Activated T-helper 17 cell treated with anti-CD3 and anti-CD28 coated beads, Interleukin-2, amount 50 U/mL, for 72 hours (primary cell): Measurements from ENCODE around the gene CD34. TPM values are rescaled to one million over a fixed set of nuclear protein-coding genes. Genes with fewer than 3 reads are reported as not detected.
"Not testable (repeated sequence)": the region's sequence is repeated elsewhere in the genome, so short reads cannot be mapped to it uniquely, and the experiment has no call there.

Experiments used
- ATAC-seq: fragments of 150-1000 bp; cut with Tn5 transposase; replicated peaks from 2 replicates; pipeline ENCODE4 v1.10.0; 2021; ENCODE audit warnings: mild to moderate bottlenecking, moderate library complexity
- H3K27ac Mint-ChIP-seq: one replicate; pipeline ENCODE4 v1.8.0; 2022; ENCODE audit warnings: mixed read lengths
- H3K27me3 Mint-ChIP-seq: one replicate; pipeline ENCODE4 v1.8.0; 2022; ENCODE audit warnings: mixed read lengths
- H3K36me3 Mint-ChIP-seq: one replicate; pipeline ENCODE4 v1.8.0; 2022; ENCODE audit warnings: low read depth, mild to moderate bottlenecking, mixed read lengths
- H3K4me1 Mint-ChIP-seq: one replicate; pipeline ENCODE4 v1.8.0; 2022; ENCODE audit warnings: mixed read lengths
- H3K4me3 Mint-ChIP-seq: one replicate; pipeline ENCODE4 v1.8.0; 2022; ENCODE audit warnings: mild to moderate bottlenecking, mixed read lengths
- H3K9me3 Mint-ChIP-seq: one replicate; pipeline ENCODE4 v1.8.0; 2022; ENCODE audit warnings: mixed read lengths
- total RNA-seq, 2 donors: library from RNA; stranded (reverse); gene quantifications; one replicate each; pipeline ENCODE4 v1.2.3, GENCODE V29; 2022

CD34 gene
- total RNA-seq, 2 donors from 2014 or later, result 0.06 to 0.24 TPM

- no peaks in the 10 kb centered on the region for H3K4me1 Mint-ChIP-seq
- H3K9me3 Mint-ChIP-seq, result no peaks in the 10 kb centered on the region
- H3K27ac Mint-ChIP-seq, result no peak overlapping the region
- no peak overlapping the region for H3K4me3 Mint-ChIP-seq
- no peak for ATAC-seq
- H3K27me3 Mint-ChIP-seq, result peaks cover 19% of the 10 kb centered on the region
- H3K36me3 Mint-ChIP-seq, result no peaks in the 10 kb centered on the region
Measured at GRCh38 chr1:207944571-207944970, 33.6 kb upstream of the CD34 start.

- not testable (repeated sequence) for H3K36me3 Mint-ChIP-seq, H3K9me3 Mint-ChIP-seq, H3K27ac Mint-ChIP-seq, H3K4me1 Mint-ChIP-seq, ATAC-seq, H3K4me3 Mint-ChIP-seq
- peaks cover 32% of the 10 kb centered on the region for H3K27me3 Mint-ChIP-seq
Measured at GRCh38 chr1:207942337-207942741, 31.4 kb upstream of the CD34 start.

- H3K36me3 Mint-ChIP-seq, result no peaks in the 10 kb centered on the region
- H3K4me1 Mint-ChIP-seq, result no peaks in the 10 kb centered on the region
- no peak overlapping the region for H3K4me3 Mint-ChIP-seq
- peaks cover 34% of the 10 kb centered on the region for H3K27me3 Mint-ChIP-seq
- no peaks in the 10 kb centered on the region for H3K9me3 Mint-ChIP-seq
- H3K27ac Mint-ChIP-seq, result no peak overlapping the region
- ATAC-seq, result no peak
Measured at GRCh38 chr1:207941665-207942064, 30.7 kb upstream of the CD34 start.

- no peaks in the 10 kb centered on the region for H3K9me3 Mint-ChIP-seq
- H3K27ac Mint-ChIP-seq, result no peak overlapping the region
- H3K4me3 Mint-ChIP-seq, result no peak overlapping the region
- peaks cover 38% of the 10 kb centered on the region for H3K27me3 Mint-ChIP-seq
- no peaks in the 10 kb centered on the region for H3K36me3 Mint-ChIP-seq
- no peak for ATAC-seq
- H3K4me1 Mint-ChIP-seq, result no peaks in the 10 kb centered on the region
Measured at GRCh38 chr1:207938016-207938415, 27.1 kb upstream of the CD34 start.

GRCh38 chr1:207937204-207937603 is 26.3 kb upstream of the CD34 start:
- Mint-ChIP-seq H3K27me3 (peaks cover 36% of the 10 kb centered on the region), H3K4me1 (no peaks in the 10 kb centered on the region)

GRCh38 chr1:207935166-207935583 is 24.2 kb upstream of the CD34 start:
- H3K4me1 Mint-ChIP-seq, result no peaks in the 10 kb centered on the region
- ATAC-seq, result no peak
- peaks cover 26% of the 10 kb centered on the region for H3K27me3 Mint-ChIP-seq
- H3K36me3 Mint-ChIP-seq, result no peaks in the 10 kb centered on the region
- H3K27ac Mint-ChIP-seq, result no peak overlapping the region
- H3K4me3 Mint-ChIP-seq, result no peak overlapping the region
- H3K9me3 Mint-ChIP-seq, result no peaks in the 10 kb centered on the region

More at GRCh38 chr1:207937204-207937603, 26.3 kb upstream of the CD34 start:
- Mint-ChIP-seq H3K36me3 (no peaks in the 10 kb centered on the region), H3K9me3 (no peaks in the 10 kb centered on the region), H3K4me3 (no peak overlapping the region), H3K27ac (no peak overlapping the region)
- ATAC-seq, result no peak

- H3K36me3 Mint-ChIP-seq, result no peaks in the 10 kb centered on the region
- ATAC-seq, result no peak
- H3K4me3 Mint-ChIP-seq, result no peak overlapping the region
- peaks cover 15% of the 10 kb centered on the region for H3K27me3 Mint-ChIP-seq
- H3K4me1 Mint-ChIP-seq, result no peaks in the 10 kb centered on the region
- H3K27ac Mint-ChIP-seq, result no peak overlapping the region
- H3K9me3 Mint-ChIP-seq, result no peaks in the 10 kb centered on the region
Measured at GRCh38 chr1:207933205-207933800, 22.4 kb upstream of the CD34 start.

- no peak for ATAC-seq
- Mint-ChIP-seq H3K27ac (no peak overlapping the region), H3K36me3 (no peaks in the 10 kb centered on the region), H3K27me3 (peaks cover 37% of the 10 kb centered on the region), H3K4me1 (no peaks in the 10 kb centered on the region), H3K4me3 (no peak overlapping the region), H3K9me3 (no peaks in the 10 kb centered on the region)
Measured at GRCh38 chr1:207926984-207927383, 16.1 kb upstream of the CD34 start.

GRCh38 chr1:207925969-207926368 is 15.0 kb upstream of the CD34 start:
- H3K27ac Mint-ChIP-seq, H3K4me3 Mint-ChIP-seq, H3K9me3 Mint-ChIP-seq, H3K36me3 Mint-ChIP-seq, ATAC-seq, H3K4me1 Mint-ChIP-seq: not testable (repeated sequence)
- H3K27me3 Mint-ChIP-seq, result peaks cover 42% of the 10 kb centered on the region

GRCh38 chr1:207925210-207925609 is 14.3 kb upstream of the CD34 start:
- peaks cover 41% of the 10 kb centered on the region for H3K27me3 Mint-ChIP-seq
- H3K4me3 Mint-ChIP-seq, result no peak overlapping the region
- no peak overlapping the region for H3K27ac Mint-ChIP-seq
- H3K36me3 Mint-ChIP-seq, result no peaks in the 10 kb centered on the region
- H3K4me1 Mint-ChIP-seq, result no peaks in the 10 kb centered on the region
- no peaks in the 10 kb centered on the region for H3K9me3 Mint-ChIP-seq
- ATAC-seq, result no peak

- no peak for ATAC-seq
- H3K27me3 Mint-ChIP-seq, result peaks cover 38% of the 10 kb centered on the region
Measured at GRCh38 chr1:207923561-207923960, 12.6 kb upstream of the CD34 start.

GRCh38 chr1:207923121-207923520 is 12.2 kb upstream of the CD34 start:
- no peaks in the 10 kb centered on the region for H3K4me1 Mint-ChIP-seq
- ATAC-seq, result no peak
- H3K9me3 Mint-ChIP-seq, result no peaks in the 10 kb centered on the region
- H3K4me3 Mint-ChIP-seq, result no peak overlapping the region
- no peak overlapping the region for H3K27ac Mint-ChIP-seq
- H3K36me3 Mint-ChIP-seq, result no peaks in the 10 kb centered on the region
- H3K27me3 Mint-ChIP-seq, result peaks cover 36% of the 10 kb centered on the region

More at GRCh38 chr1:207923561-207923960, 12.6 kb upstream of the CD34 start:
- Mint-ChIP-seq H3K4me1 (no peaks in the 10 kb centered on the region), H3K4me3 (no peak overlapping the region), H3K36me3 (no peaks in the 10 kb centered on the region), H3K9me3 (no peaks in the 10 kb centered on the region), H3K27ac (no peak overlapping the region)

- Mint-ChIP-seq H3K9me3 (no peaks in the 10 kb centered on the region), H3K27me3 (peaks cover 40% of the 10 kb centered on the region), H3K4me1 (no peaks in the 10 kb centered on the region), H3K36me3 (no peaks in the 10 kb centered on the region), H3K4me3 (no peak overlapping the region), H3K27ac (no peak overlapping the region)
- ATAC-seq, result no peak
Measured at GRCh38 chr1:207922554-207922953, 11.6 kb upstream of the CD34 start.

- Mint-ChIP-seq H3K36me3 (no peaks in the 10 kb centered on the region), H3K4me1 (no peaks in the 10 kb centered on the region), H3K27ac (no peak overlapping the region), H3K27me3 (peaks cover 33% of the 10 kb centered on the region), H3K9me3 (no peaks in the 10 kb centered on the region), H3K4me3 (no peak overlapping the region)
- ATAC-seq, result no peak
Measured at GRCh38 chr1:207921321-207921720, 10.4 kb upstream of the CD34 start.

- no peak for ATAC-seq
- no peak overlapping the region for H3K27ac Mint-ChIP-seq
- H3K4me1 Mint-ChIP-seq, result no peaks in the 10 kb centered on the region
- no peak overlapping the region for H3K4me3 Mint-ChIP-seq
- no peaks in the 10 kb centered on the region for H3K36me3 Mint-ChIP-seq
- H3K27me3 Mint-ChIP-seq, result peaks cover 33% of the 10 kb centered on the region
- no peaks in the 10 kb centered on the region for H3K9me3 Mint-ChIP-seq
Measured at GRCh38 chr1:207920444-207921021, 9.6 kb upstream of the CD34 start.
